ENCODE results near the gene CRLF3.
"Not testable (repeated sequence)": the region's sequence is repeated elsewhere in the genome, so short reads cannot be mapped to it uniquely, and the experiment has no call there.

Gene CRLF3

GRCh38 chr17:30819971-30820705 lies 4.4 kb downstream of the CRLF3 start:
- intact Hi-C loops (cut with DNase I) = loop anchor here (5.0 to 10.0 kb wide), 2 partner anchors 345 to 443 kb away; partner anchors contain the start of genes CPD and GOSR1
- no peak for DNase-seq

GRCh38 chr17:30816165-30816564 lies 8.3 kb downstream of the CRLF3 start:
- intact Hi-C loops (cut with DNase I) = no loop called here
- no peak for DNase-seq

- peak in 1 of 10 donors; percentile 67 for DNase-seq
- intact Hi-C loops (cut with DNase I) = not testable (repeated sequence)
These were observed 9.6 kb downstream of the CRLF3 start for GRCh38 chr17:30814860-30815259.

GRCh38 chr17:30814236-30814635 lies 10.3 kb downstream of the CRLF3 start:
- DNase-seq; intact Hi-C loops (cut with DNase I): not testable (repeated sequence)

- intact Hi-C loops (cut with DNase I) = no loop called here
- no peak for DNase-seq
These were observed 12.0 kb downstream of the CRLF3 start for GRCh38 chr17:30812218-30813177.

- intact Hi-C loops (cut with DNase I) = no loop called here
- no peak for DNase-seq
These were observed 14.6 kb downstream of the CRLF3 start for GRCh38 chr17:30809867-30810266.

GRCh38 chr17:30808785-30809286 lies 15.7 kb downstream of the CRLF3 start:
- intact Hi-C loops (cut with DNase I) = no loop called here
- DNase-seq = no peak

- DNase-seq = no peak
- intact Hi-C loops (cut with DNase I) = no loop called here
These were observed 16.6 kb downstream of the CRLF3 start for GRCh38 chr17:30807896-30808295.

GRCh38 chr17:30805944-30806456 lies 18.5 kb downstream of the CRLF3 start:
- no peak for DNase-seq
- intact Hi-C loops (cut with DNase I) = no loop called here

- intact Hi-C loops (cut with DNase I) = no loop called here
- DNase-seq = no peak
These were observed 22.8 kb downstream of the CRLF3 start for GRCh38 chr17:30801671-30802070.

- intact Hi-C loops (cut with DNase I) = no loop called here
- DNase-seq = no peak
These were observed 28.5 kb downstream of the CRLF3 start for GRCh38 chr17:30796016-30796415.

- DNase-seq = no peak
- intact Hi-C loops (cut with DNase I) = no loop called here
These were observed 30.1 kb downstream of the CRLF3 start for GRCh38 chr17:30794372-30794771.

- intact Hi-C loops (cut with DNase I) = no loop called here
- no peak for DNase-seq
These were observed 31.1 kb downstream of the CRLF3 start for GRCh38 chr17:30793282-30793977.

GRCh38 chr17:30790279-30790678 lies 34.2 kb downstream of the CRLF3 start:
- intact Hi-C loops (cut with DNase I) = no loop called here
- DNase-seq = no peak

- no peak for DNase-seq
These were observed 35.6 kb downstream of the CRLF3 start for GRCh38 chr17:30788918-30789317.

GRCh38 chr17:30782206-30782605 lies 42.3 kb downstream of the CRLF3 start:
- intact Hi-C loops (cut with DNase I) = no loop called here

More at GRCh38 chr17:30788918-30789317, 35.6 kb downstream of the CRLF3 start:
- intact Hi-C loops (cut with DNase I) = no loop called here

GRCh38 chr17:30780343-30780742 lies 44.1 kb downstream of the CRLF3 start:
- intact Hi-C loops (cut with DNase I) = no loop called here
- DNase-seq = no peak

More at GRCh38 chr17:30782206-30782605, 42.3 kb downstream of the CRLF3 start:
- no peak for DNase-seq

GRCh38 chr17:30768771-30769170 lies 55.7 kb downstream of the CRLF3 start:
- intact Hi-C loops (cut with DNase I); DNase-seq: not testable (repeated sequence)

GRCh38 chr17:30767641-30768404 lies 56.7 kb downstream of the CRLF3 start:
- DNase-seq; intact Hi-C loops (cut with DNase I): not testable (repeated sequence)

GRCh38 chr17:30761060-30761459 lies 63.4 kb downstream of the CRLF3 start:
- intact Hi-C loops (cut with DNase I) = no loop called here
- DNase-seq = no peak
